ENCODE measurements around the gene ZBED1. TPM values are rescaled to one million over a fixed set of nuclear protein-coding genes. Genes with fewer than 3 reads are reported as not detected.

Gene ZBED1
- total and polyA plus RNA-seq, 8 donors: 11.9 to 39.5 (median 26.2) TPM

DNA sequence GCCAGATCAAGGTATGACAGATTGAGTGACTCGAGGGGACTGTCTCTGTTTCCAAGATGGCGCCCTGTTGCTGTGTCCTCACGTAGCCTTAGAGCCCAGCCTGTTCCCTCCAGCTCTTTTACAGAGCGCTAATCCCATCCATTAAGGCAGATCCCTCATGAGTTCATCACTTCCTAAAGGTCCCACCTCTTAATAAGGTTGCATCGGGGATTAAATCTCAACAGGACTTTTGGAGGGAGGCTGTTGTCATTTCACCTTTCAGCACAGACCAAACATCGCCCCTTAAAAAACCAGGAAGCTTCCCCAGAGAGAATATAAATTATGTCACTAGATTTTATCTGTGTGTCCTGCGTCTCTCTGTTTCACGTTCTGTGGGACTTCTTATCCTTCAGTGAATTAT is 32.6 kb upstream of the ZBED1 start:
- FAIRE-seq (no peak), ATAC-seq (no peak), DNase-seq (no peak)
- Histone ChIP-seq H3K4me1 (no peaks in the 10 kb centered on the region), H3K9me3 (no peaks in the 10 kb centered on the region), H3K4me3 (no peak overlapping the region), H3K27ac (no peak overlapping the region), H3K27me3 (no peaks in the 10 kb centered on the region), H3K36me3 (no peaks in the 10 kb centered on the region)
- 74 to 81% methylated on average over 8 of the region's 8 CpGs for whole genome bisulfite sequencing, 2 donors
- intact Hi-C loops (cut with DNase I): no loop called here
- TF ChIP-seq, protein P1, sequence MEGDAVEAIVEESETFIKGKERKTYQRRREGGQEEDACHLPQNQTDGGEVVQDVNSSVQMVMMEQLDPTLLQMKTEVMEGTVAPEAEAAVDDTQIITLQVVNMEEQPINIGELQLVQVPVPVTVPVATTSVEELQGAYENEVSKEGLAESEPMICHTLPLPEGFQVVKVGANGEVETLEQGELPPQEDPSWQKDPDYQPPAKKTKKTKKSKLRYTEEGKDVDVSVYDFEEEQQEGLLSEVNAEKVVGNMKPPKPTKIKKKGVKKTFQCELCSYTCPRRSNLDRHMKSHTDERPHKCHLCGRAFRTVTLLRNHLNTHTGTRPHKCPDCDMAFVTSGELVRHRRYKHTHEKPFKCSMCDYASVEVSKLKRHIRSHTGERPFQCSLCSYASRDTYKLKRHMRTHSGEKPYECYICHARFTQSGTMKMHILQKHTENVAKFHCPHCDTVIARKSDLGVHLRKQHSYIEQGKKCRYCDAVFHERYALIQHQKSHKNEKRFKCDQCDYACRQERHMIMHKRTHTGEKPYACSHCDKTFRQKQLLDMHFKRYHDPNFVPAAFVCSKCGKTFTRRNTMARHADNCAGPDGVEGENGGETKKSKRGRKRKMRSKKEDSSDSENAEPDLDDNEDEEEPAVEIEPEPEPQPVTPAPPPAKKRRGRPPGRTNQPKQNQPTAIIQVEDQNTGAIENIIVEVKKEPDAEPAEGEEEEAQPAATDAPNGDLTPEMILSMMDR (IDR thresholded peaks at IDR 0.05): no peak

GRCh38 chrX:2526390-2526789 is 25.6 kb upstream of the ZBED1 start:
- 81 to 84% methylated on average over 10 of the region's 10 CpGs for WGBS, 2 donors
- Histone ChIP-seq H3K4me1 (no peaks in the 10 kb centered on the region), H3K36me3 (no peaks in the 10 kb centered on the region), H3K27me3 (no peaks in the 10 kb centered on the region), H3K27ac (no peak overlapping the region), H3K4me3 (no peak overlapping the region), H3K9me3 (no peaks in the 10 kb centered on the region)
- DNase-seq (no peak), FAIRE-seq (no peak), ATAC-seq (no peak)
- TF ChIP-seq, protein P1 (IDR thresholded peaks at IDR 0.05): no peak
- intact Hi-C loops (cut with DNase I): no loop called here

DNA sequence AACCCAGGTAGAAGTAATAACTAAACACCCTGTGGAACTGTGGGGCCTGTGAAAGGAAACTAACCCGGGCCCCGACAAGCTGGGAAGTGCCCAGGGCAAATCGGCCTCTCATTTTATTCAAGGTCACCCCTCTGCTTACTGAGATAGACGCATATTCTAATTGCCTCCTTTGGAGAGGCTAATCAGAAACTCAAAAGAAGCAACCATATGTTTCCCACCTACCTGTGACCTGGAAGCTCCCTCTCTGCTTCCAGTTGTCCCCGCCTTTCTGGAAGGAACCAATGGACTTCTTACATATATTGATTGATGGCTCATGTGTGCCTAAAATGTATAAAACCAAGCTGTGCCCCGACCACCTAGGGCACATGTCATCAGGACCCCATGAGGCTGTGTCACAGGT is 23.1 kb upstream of the ZBED1 start:
- H3K27ac ChIP-seq: no peak overlapping the region
- H3K9me3 ChIP-seq: no peaks in the 10 kb centered on the region
- no peaks in the 10 kb centered on the region for H3K4me1 ChIP-seq
- TF ChIP-seq, protein P1 (IDR thresholded peaks at IDR 0.05): no peak
- ATAC-seq: no peak
- 56 to 60% methylated on average over 6 of the region's 6 CpGs for WGBS, 2 donors
- no peak for FAIRE-seq
- no peaks in the 10 kb centered on the region for H3K27me3 ChIP-seq
- H3K36me3 ChIP-seq: no peaks in the 10 kb centered on the region
- intact Hi-C loops (cut with DNase I): no loop called here
- H3K4me3 ChIP-seq: no peak overlapping the region
- DNase-seq: no peak

DNA sequence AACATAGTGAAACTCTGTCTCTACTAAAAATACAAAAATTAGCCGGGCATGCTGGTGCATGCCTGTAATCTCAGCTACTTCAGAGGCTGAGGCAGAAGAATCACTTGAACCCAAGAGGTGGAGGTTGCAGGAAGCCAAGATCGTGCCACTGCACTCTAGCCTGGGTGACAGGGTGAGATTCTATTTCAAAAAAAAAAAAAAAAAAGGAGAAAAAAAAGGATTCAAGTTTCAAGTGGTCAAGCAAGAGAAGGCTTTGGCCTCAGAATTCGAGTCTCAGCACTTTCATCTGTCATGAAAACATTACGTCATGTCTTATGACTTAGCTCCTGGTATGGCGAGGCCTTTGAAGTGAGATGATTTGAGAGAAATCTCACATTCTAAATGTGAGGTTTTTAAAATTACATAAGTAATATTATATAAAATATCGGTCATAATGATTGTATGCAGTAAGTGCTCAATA is 21.2 kb upstream of the ZBED1 start:
- FAIRE-seq: no peak
- Histone ChIP-seq H3K27ac (no peak overlapping the region), H3K4me1 (no peaks in the 10 kb centered on the region), H3K36me3 (no peaks in the 10 kb centered on the region), H3K27me3 (no peaks in the 10 kb centered on the region), H3K4me3 (no peak overlapping the region), H3K9me3 (no peaks in the 10 kb centered on the region)
- peak in 2 of 4 donors; percentile 64 to 65 for ATAC-seq
- TF ChIP-seq, protein P1 (IDR thresholded peaks at IDR 0.05): no peak
- 82 to 86% methylated on average over 6 of the region's 6 CpGs for WGBS, 2 donors
- no peak for DNase-seq
- intact Hi-C loops (cut with DNase I): no loop called here

DNA sequence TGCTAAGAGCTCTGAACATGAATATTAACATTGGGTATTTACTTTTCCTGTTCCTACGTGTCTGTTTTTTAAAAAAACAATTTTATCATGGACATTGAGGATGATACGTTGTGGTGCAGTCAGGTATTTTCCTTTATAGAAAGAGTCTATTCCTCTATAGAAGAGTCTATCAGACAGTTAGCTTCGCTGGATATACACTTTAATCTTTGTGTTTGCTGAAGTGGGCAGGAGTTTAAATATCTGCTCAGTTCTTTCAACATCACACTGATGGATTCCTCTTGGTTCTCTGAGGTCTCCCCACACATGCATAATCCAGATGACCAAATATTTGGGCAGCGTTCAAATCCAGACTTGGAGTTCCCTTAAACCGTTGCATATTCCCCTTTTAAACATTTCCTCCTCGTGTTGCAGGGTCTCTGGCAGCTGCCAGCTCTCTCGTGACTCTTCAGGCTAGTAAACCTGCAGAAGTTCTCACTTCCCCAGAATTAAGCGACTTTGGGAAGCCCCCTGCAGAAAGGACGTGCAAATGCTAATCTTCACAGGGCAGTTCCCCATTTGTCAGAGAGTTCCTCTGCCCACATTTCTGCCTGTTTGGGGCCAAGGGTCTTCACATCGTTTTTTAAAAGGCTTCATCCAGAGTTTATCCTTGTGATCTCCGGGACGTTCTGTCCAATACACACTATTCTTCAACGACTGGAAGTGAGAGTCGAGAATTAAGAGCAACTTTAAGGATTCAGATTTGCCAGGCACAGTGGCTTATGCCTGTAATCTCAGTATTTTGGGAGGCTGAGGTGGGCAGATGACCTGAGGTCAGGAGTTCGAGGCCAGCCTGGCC is 20.5 kb upstream of the ZBED1 start:
- no peaks in the 10 kb centered on the region for H3K36me3 ChIP-seq
- TF ChIP-seq, protein P1 (IDR thresholded peaks at IDR 0.05): no peak
- peak in 2 of 4 donors; percentile 76 to 82 for ATAC-seq
- intact Hi-C loops (cut with DNase I): no loop called here
- H3K27me3 ChIP-seq: no peaks in the 10 kb centered on the region
- H3K4me1 ChIP-seq: no peaks in the 10 kb centered on the region
- WGBS, 2 donors: 48 to 54% methylated on average over 15 of the region's 15 CpGs
- no peak for FAIRE-seq
- H3K27ac ChIP-seq: no peak overlapping the region
- DNase-seq: peak in 1 of 6 donors; percentile 37
- H3K9me3 ChIP-seq: no peaks in the 10 kb centered on the region
- H3K4me3 ChIP-seq: no peak overlapping the region
